Cortex of kidney (tissue), 1 donor: ENCODE data around the gene PIM3.
"Not testable (repeated sequence)": the region's sequence is repeated elsewhere in the genome, so short reads cannot be mapped to it uniquely, and the experiment has no call there.

ENCODE experiments used
- DNase-seq: peaks from one replicate; lab custom pipeline; 2025; lab: John Stamatoyannopoulos, UW

PIM3 gene

GRCh38 chr22:49943771-49944398 lies 16.7 kb upstream of the PIM3 start:
- no peak for DNase-seq

GRCh38 chr22:49944399-49944891 lies 16.1 kb upstream of the PIM3 start:
- no peak for DNase-seq

GRCh38 chr22:49945042-49945794 lies 15.4 kb upstream of the PIM3 start:
- DNase-seq, result not testable (repeated sequence)

GRCh38 chr22:49946612-49947295 lies 13.8 kb upstream of the PIM3 start:
- no peak for DNase-seq

- DNase-seq, result no peak
Observed at GRCh38 chr22:49947296-49947622, 13.3 kb upstream of the PIM3 start.

- DNase-seq, result no peak
Observed at GRCh38 chr22:49948116-49948957, 12.2 kb upstream of the PIM3 start.

GRCh38 chr22:49948958-49949913 lies 11.3 kb upstream of the PIM3 start:
- no peak for DNase-seq

GRCh38 chr22:49949914-49950292 lies 10.7 kb upstream of the PIM3 start:
- no peak for DNase-seq

- DNase-seq, result no peak
Observed at GRCh38 chr22:49950396-49950994, 10.1 kb upstream of the PIM3 start.

- DNase-seq, result no peak
Observed at GRCh38 chr22:49951000-49951677, 9.4 kb upstream of the PIM3 start.

GRCh38 chr22:49951678-49951985 lies 8.9 kb upstream of the PIM3 start:
- DNase-seq, result no peak

GRCh38 chr22:49951986-49952896 lies 8.3 kb upstream of the PIM3 start:
- DNase-seq, result no peak

GRCh38 chr22:49953027-49953679 lies 7.4 kb upstream of the PIM3 start:
- no peak for DNase-seq

- no peak for DNase-seq
Observed at GRCh38 chr22:49953680-49954344, 6.8 kb upstream of the PIM3 start.

GRCh38 chr22:49954354-49954753 lies 6.2 kb upstream of the PIM3 start:
- no peak for DNase-seq

GRCh38 chr22:49954991-49955580 lies 5.5 kb upstream of the PIM3 start:
- no peak for DNase-seq

GRCh38 chr22:49955581-49956417 lies 4.8 kb upstream of the PIM3 start:
- DNase-seq, result no peak
